Measurements from ENCODE around the gene AGPAT1. TPM values are rescaled to one million over a fixed set of nuclear protein-coding genes. Genes with fewer than 3 reads are reported as not detected.

Gene AGPAT1
- total and polyA plus RNA-seq, 10 of the 15 experiments (the other 5 are each of a cell fraction or from before 2014, with no cell fraction given), result 13.9 to 39.5 (median 24.7) TPM

- intact Hi-C loops (cut with micrococcal nuclease; ENCODE audit: unreplicated experiment), result no loop called here
- Histone ChIP-seq H3K27me3 (replicated peaks in 1 of 2; ENCODE audit: control insufficient read depth in 2 of 2, insufficient read depth in 2 of 2, low read length in 1 of 2) (peaks cover 3 to 4% of the 10 kb centered on the region in 2 experiments; a peak in 3 of 4 replicates), H3K9ac (ENCODE audit: control insufficient read depth, insufficient read depth, low read length) (no peak overlapping the region), H3K4me1 (ENCODE audit: control insufficient read depth, insufficient read depth, low read length) (no peaks in the 10 kb centered on the region), H3K36me3 (ENCODE audit: control insufficient read depth in 2 of 2, insufficient read depth in 2 of 2, low read length in 1 of 2) (no peaks in the 10 kb centered on the region), H3K4me2 (ENCODE audit: control insufficient read depth, insufficient read depth) (no peak overlapping the region), H3K9me3 (replicated peaks; ENCODE audit: control insufficient read depth, insufficient read depth, low read length) (no peaks in the 10 kb centered on the region), H3K4me3 (no peak overlapping the region), H4K20me1 (ENCODE audit: control insufficient read depth, insufficient read depth) (no peaks in the 10 kb centered on the region), H2AFZ (ENCODE audit: control insufficient read depth, low read depth, low read length) (no peak overlapping the region), H3K79me2 (ENCODE audit: control insufficient read depth, insufficient read depth, low read length) (no peaks in the 10 kb centered on the region), H3K27ac (ENCODE audit: control insufficient read depth, insufficient read depth) (no peak overlapping the region)
- ChIA-PET RAD21 (ENCODE audit: unreplicated experiment) (no interaction called here), SMC1A (ENCODE audit: uncharacterized antibody, unreplicated experiment) (no interaction called here), POLR2A (no interaction called here), CTCF (no interaction called here)
- ATAC-seq (no peak), FAIRE-seq (no peak), DNase-seq (ENCODE audit: low read depth, low spot score) (no peak)
- in situ Hi-C loops (cut with MboI), result no loop called here
- 48% methylated on average over 10 of the region's 10 CpGs for WGBS (ENCODE audit: insufficient coverage, insufficient replicate concordance, low lambda C conversion rate, missing lambda C conversion rate)
- BruUV-seq (replicated peaks), result no TSS peak
- no peak for TF ChIP-seq FOXM1 (IDR thresholded peaks at IDR 0.05; ENCODE audit: low read depth, low read length)
- no peak for TF ChIP-seq SPI1 (IDR thresholded peaks at IDR 0.05; ENCODE audit: borderline replicate concordance, insufficient read depth, low read depth, low read length)
- no peak for TF ChIP-seq PAX5 (IDR thresholded peaks at IDR 0.05; ENCODE audit: borderline replicate concordance, low read depth, low read length)
- no peak for TF ChIP-seq GATAD2B (conservative IDR thresholded peaks at IDR 0.05; ENCODE audit: low read depth)
- no peak for TF ChIP-seq REST (IDR thresholded peaks at IDR 0.05; ENCODE audit: low read depth, low read length)
- no peak for TF ChIP-seq ATF7 (IDR thresholded peaks at IDR 0.05; ENCODE audit: low read depth)
- TF ChIP-seq ZNF24 (IDR thresholded peaks at IDR 0.05), result no peak
- TF ChIP-seq ZNF274 (IDR thresholded peaks at IDR 0.05; ENCODE audit: insufficient read depth, insufficient read length), result no peak
- TF ChIP-seq FOXK2 (IDR thresholded peaks at IDR 0.05), result no peak
- no peak for TF ChIP-seq E2F4 (IDR thresholded peaks at IDR 0.05; ENCODE audit: low read depth, low read length)
- no peak for TF ChIP-seq CEBPB (IDR thresholded peaks at IDR 0.05; ENCODE audit: borderline replicate concordance in 1 of 2, low read depth in 2 of 2, low read length in 2 of 2)
- TF ChIP-seq HSF1 (IDR thresholded peaks at IDR 0.05; ENCODE audit: low read depth, low read length), result no peak
- TF ChIP-seq EGR1 (IDR thresholded peaks at IDR 0.05; ENCODE audit: borderline replicate concordance in 1 of 2, low read depth in 2 of 2, low read length in 2 of 2), result no peak
- TF ChIP-seq FOS (IDR thresholded peaks at IDR 0.05; ENCODE audit: borderline replicate concordance, extremely low read depth, insufficient read length), result no peak
- no peak for TF ChIP-seq KLF5 (IDR thresholded peaks at IDR 0.05; ENCODE audit: partially characterized antibody)
Measured at GRCh38 chr6:32216285-32216684, 40.4 kb upstream of the AGPAT1 start.

Measured in GM12878 (cell line).